HFF-Myc (cell line): ENCODE measurements around the gene TGIF1.

Experiments
- DNase-seq: peaks from one replicate; pipeline ENCODE4 v3.0.0-alpha.2; 2011; ENCODE audit warnings: low read depth; ENCODE audit errors: extremely low read depth
- H3K4me3 ChIP-seq: replicated peaks from 2 replicates; pipeline ENCODE4 v1.5.1; 2011; ENCODE audit warnings: low read depth, mild to moderate bottlenecking, control low read depth, low read length
- TF ChIP-seq, protein P1 (sequence below): IDR thresholded peaks from 2 replicates; pipeline ENCODE4 v1.5.1; 2012; ENCODE audit warnings: mild to moderate bottlenecking, low read depth, low read length, control low read depth; ENCODE audit errors: missing control alignments

TGIF1 gene

DNA sequence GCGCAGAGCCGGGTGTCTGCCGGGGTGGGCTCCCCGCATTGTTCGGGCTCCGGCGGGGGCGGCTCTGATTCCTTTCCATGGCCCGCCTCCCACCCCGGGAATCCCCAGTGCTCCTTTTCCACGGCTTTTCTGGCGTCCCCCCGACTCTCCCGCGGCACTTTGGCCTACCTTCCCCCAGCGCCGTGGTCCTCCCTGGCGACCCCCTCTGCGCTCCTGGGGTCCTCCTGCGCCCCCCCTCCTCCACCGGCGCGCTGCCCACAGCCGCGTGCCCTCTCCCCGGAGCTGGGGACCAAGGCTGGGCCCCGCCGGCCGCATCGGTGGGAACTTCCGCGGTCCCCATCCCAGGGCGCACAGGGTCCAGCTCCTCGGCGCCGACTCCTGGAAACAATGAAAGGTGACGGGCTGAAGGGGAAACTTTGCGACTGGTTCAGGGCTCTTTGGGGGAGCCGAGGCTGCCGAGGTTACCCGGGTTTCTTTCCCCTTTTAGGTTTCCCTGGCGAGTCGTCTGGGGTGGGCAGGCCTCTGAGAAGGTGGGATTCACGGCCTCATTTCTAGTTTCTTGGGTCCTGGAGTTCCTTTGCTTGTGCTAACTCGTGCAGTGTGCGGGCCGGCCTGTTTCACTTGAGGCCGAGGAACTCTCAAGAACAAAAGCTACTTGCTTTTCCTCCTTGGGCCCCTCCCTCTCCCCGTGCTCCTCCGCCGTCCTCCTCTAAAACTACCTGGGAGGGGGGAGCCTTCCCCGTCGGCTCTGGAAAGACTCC lies 2.2 kb downstream of the TGIF1 start:
- no peak for DNase-seq
- peak overlapping the region; percentile 79 for H3K4me3 ChIP-seq
- TF ChIP-seq, protein P1, sequence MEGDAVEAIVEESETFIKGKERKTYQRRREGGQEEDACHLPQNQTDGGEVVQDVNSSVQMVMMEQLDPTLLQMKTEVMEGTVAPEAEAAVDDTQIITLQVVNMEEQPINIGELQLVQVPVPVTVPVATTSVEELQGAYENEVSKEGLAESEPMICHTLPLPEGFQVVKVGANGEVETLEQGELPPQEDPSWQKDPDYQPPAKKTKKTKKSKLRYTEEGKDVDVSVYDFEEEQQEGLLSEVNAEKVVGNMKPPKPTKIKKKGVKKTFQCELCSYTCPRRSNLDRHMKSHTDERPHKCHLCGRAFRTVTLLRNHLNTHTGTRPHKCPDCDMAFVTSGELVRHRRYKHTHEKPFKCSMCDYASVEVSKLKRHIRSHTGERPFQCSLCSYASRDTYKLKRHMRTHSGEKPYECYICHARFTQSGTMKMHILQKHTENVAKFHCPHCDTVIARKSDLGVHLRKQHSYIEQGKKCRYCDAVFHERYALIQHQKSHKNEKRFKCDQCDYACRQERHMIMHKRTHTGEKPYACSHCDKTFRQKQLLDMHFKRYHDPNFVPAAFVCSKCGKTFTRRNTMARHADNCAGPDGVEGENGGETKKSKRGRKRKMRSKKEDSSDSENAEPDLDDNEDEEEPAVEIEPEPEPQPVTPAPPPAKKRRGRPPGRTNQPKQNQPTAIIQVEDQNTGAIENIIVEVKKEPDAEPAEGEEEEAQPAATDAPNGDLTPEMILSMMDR = no peak

DNA sequence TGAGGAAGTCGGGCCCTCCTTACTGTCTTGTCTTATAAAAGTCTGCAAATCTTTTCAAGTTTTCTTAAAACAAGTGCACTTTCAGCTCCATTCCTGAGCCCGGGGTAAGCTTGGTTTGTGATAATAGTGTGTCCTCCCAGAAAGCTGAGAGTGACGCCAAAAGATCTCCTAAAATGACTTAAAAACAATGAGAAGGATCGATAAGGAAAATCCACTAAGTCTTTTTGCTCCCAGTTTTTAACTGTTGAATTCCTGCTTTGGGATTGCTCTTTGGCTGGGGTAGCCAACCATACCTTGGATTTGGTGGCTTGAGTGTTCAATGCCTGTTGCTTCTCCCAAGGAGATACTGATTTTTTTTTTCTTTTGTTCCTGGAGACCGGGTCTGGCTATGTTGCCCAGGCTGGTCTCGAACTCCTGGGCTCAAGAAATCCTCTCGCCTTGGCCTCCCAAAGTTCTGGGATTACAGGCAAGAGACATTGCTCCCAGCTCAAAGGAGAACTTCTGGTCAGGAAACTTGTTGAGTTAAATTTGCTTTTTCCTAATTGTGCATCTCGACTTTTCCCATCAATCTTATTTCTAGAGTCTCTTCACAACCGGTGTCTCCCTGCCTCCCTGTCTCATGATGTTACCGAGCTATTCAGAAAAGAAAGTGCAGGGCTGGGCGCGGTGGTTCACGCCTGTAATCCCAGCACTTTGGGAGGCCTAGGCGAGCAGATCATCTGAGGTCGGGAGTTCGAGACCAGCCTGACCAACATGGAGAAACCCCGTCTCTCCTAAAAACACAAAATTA lies 3.0 kb downstream of the TGIF1 start:
- H3K4me3 ChIP-seq = peak overlapping the region; percentile 79
- TF ChIP-seq, protein P1 = no peak
- no peak for DNase-seq

DNA sequence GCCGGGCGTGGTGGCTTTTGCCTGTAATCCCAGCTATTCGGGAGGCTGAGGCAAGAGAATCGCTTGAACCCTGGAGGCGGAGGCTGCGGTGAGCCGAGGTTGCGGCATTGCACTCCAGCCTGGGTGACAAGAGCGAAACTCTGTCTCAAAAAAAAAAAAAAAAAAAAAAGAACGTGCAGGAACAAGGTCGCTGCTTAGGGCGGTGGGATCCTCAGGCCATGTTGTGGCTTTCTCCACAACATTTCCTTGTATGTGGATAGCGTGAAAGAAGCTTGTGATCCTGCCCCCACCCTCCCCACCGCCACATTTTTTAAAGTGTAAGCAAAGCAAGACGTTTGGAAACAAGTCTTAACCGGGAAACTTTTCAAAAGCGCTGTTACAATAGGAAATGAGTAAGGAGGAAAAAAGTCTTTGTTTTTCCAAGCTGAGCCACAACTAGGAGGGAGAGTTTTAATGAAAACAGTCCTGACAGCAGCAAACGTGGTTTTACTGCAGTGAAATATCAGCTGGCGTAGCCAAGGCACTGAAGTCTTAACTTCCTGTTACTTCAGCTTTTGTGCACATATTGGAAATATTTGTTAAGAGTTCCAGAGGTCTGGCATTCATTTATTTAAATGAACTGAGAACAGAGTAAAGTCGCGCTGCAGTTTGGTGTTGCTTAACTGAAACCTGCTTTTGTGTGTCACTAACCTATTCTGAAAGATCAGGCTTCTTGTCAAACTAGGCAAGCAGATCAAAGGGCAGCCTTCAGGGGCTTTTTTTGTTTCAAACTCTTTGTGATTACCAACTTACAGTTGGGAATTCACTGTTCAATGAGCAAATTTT lies 3.8 kb downstream of the TGIF1 start:
- TF ChIP-seq, protein P1 = no peak
- peak; percentile 90 for DNase-seq
- peak overlapping the region; percentile 79 for H3K4me3 ChIP-seq

DNA sequence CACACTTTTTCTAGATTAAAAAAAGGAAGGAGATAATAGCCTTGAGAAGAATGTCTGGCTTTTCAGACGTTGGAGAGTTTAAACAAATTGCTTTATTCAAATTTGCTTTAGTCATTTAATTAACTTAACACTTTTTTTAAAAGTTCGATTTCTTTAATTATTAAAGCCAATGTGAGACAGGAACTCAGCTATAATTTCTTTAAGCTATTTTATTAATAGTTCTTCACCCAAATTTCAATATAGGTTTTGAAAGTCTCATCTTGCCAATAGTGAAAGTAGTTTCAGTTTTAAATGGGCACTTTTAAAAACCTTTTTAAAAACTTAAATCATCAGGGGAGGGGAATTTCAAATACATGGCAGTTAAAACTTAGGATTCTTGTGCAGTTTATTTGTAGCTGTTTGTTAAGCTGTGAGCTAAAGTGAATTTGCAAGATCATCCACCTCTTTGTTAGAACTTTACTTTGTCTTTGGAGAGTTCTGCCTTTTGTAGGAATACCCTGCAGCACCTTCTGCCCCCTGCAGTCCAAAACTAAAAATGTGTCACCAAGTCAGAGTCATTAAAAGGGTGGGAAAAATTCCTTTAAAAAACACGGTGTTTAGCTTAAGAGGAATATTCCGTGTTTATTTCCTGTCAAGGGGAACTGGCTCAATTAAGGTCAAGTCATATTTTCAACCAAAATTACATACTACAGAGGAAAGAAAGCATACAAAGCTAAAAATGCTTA lies 4.6 kb downstream of the TGIF1 start:
- H3K4me3 ChIP-seq = peak overlapping the region; percentile 79
- TF ChIP-seq, protein P1 = peak; percentile 64
- no peak for DNase-seq

DNA sequence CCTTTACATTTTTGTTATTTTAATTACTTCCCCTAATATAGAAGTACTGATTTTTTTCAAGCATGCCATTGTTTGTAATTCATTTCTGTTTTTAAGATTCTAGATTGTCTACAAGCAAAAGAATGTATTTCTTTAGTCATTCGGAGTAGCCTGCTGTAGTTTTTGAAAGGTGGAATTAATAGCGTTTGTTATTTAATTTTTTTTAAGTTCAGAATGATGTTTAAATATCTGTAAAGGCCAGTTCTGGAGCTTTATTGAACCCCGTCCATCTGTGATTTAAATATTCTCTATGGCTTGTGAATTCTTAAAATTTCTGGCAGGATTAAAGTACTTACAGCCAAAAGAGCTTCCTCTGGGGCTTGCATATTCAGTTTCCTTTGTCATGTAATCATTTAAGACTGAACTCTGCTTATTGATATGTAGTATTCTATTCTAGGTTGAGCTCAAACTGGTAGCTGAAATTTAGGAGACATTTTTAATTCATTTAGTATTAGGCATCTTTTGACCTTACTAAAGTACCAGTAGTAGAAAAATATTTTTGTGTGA lies 5.2 kb downstream of the TGIF1 start:
- H3K4me3 ChIP-seq = peak overlapping the region; percentile 79; the same call in 1 of the 2 replicates
- no peak for DNase-seq
- TF ChIP-seq, protein P1 = no peak
